HepG2 (cell line): ENCODE measurements around the gene PHLDB1. TPM values are rescaled to one million over a fixed set of nuclear protein-coding genes. Genes with fewer than 3 reads are reported as not detected.

ENCODE experiments used
- ATAC-seq: fragments of 200-7000 bp; cut with Tn5 transposase; 3 replicates; pipeline ENCODE4 v1.9.1; 2020; ENCODE audit warnings: mild to moderate bottlenecking, moderate library complexity
- BruUV-seq: library from RNA; stranded (reverse); fragments of 400-500 nt; replicated peaks from 2 replicates; lab custom pipeline; 2021; lab: Mats Ljungman, UMichigan
- CTCF ChIA-PET: fragments of 300-600 bp; formaldehyde crosslinking; extraction: SDS; loops from one replicate; lab custom pipeline; 2021; ENCODE audit warnings: low total read pairs, inconsistent platforms, low intra/inter-chr PET ratio; lab: Yijun Ruan, JAX
- POLR2A ChIA-PET: fragments of 350-600 bp; sonication (Branson Sonifier 250); formaldehyde crosslinking; loops from one replicate; lab custom pipeline; 2020; ENCODE audit warnings: antibody characterized with exemption, inconsistent platforms; lab: Yijun Ruan, JAX
- DNase-seq: peaks from one replicate; pipeline ENCODE4 v3.0.0-alpha.2; 2015; ENCODE audit warnings: low spot score
- FAIRE-seq: peaks from 3 replicates; lab custom pipeline; 2011; peaks lifted over from hg19 to GRCh38; lab: Jason Lieb, UNC
- H2AFZ ChIP-seq: one replicate; pipeline ENCODE4 v1.6.1; 2011; ENCODE audit warnings: low read length, inconsistent platforms
- H3K27ac ChIP-seq: fragments of 300-600 bp; 3 replicates; pipeline ENCODE4 v1.8.0; 2011; ENCODE audit warnings: mixed run types, mild to moderate bottlenecking, mixed read lengths, low read length, inconsistent platforms; ENCODE audit not compliant: insufficient read depth; ENCODE audit errors: extremely low read length
- H3K27me3 ChIP-seq, 2 experiments: fragments of 200-600 bp in 1 of 2; 2 replicates in 1 of 2; 3 replicates in 1 of 2; pipeline versions ENCODE4 v1.6.0 to v1.8.0; 2011; ENCODE audit warnings: low read length in 2 of 2, mild to moderate bottlenecking in 2 of 2, moderate library complexity in 2 of 2, inconsistent platforms in 1 of 2; ENCODE audit not compliant: insufficient read depth in 2 of 2, control insufficient read depth in 1 of 2
- H3K36me3 ChIP-seq, 2 experiments: fragments of 200-600 bp in 1 of 2; replicated peaks in 1 of 2; 2 replicates in 1 of 2; 3 replicates in 1 of 2; pipeline versions ENCODE4 v1.5.1 to v1.8.0; 2011; ENCODE audit warnings: low read length in 2 of 2, inconsistent platforms in 1 of 2; ENCODE audit not compliant: insufficient read depth in 2 of 2, control insufficient read depth in 1 of 2
- H3K4me1 ChIP-seq: 2 replicates; pipeline ENCODE4 v1.5.1; 2012; ENCODE audit warnings: low read length, inconsistent platforms; ENCODE audit not compliant: insufficient read depth
- H3K4me2 ChIP-seq: 2 replicates; pipeline ENCODE4 v1.6.0; 2011; ENCODE audit warnings: low read depth, low read length, inconsistent platforms
- H3K4me3 ChIP-seq, 3 experiments: fragments of 200-600 bp in 1 of 3; sonication (generic), shearing (Covaris generic) in 1 of 3; replicated peaks in 1 of 3; 2 replicates each; pipeline ENCODE4 v1.5.1; 2011 to 2016; ENCODE audit warnings: low read length in 3 of 3, inconsistent platforms in 2 of 3, low read depth in 2 of 3, mild to moderate bottlenecking in 2 of 3, control low read depth in 1 of 3, mixed read lengths in 1 of 3; ENCODE audit not compliant: insufficient read depth in 1 of 3
- H3K79me2 ChIP-seq: one replicate; pipeline ENCODE4 v1.6.1; 2011; ENCODE audit warnings: low read length, inconsistent platforms; ENCODE audit not compliant: insufficient read depth
- H3K9ac ChIP-seq: 2 replicates; pipeline ENCODE4 v1.6.0; 2011; ENCODE audit warnings: mild to moderate bottlenecking, low read depth, low read length, inconsistent platforms; ENCODE audit not compliant: insufficient read depth
- H3K9me3 ChIP-seq: 2 replicates; pipeline ENCODE4 v1.5.1; 2012; ENCODE audit warnings: mild to moderate bottlenecking, low read length
- H4K20me1 ChIP-seq: 2 replicates; pipeline ENCODE4 v1.6.0; 2011; ENCODE audit warnings: inconsistent platforms, mild to moderate bottlenecking, low read length, moderate library complexity; ENCODE audit not compliant: insufficient read depth
- ELF1 ChIP-seq: sonication (generic); formaldehyde crosslinking; IDR thresholded peaks from 2 replicates; pipeline ENCODE4 v1.4.0; 2020; ENCODE audit warnings: missing genetic modification reagents
- GATAD1 ChIP-seq: IDR thresholded peaks from 2 replicates; pipeline ENCODE4 v1.6.1; 2016; ENCODE audit warnings: missing genetic modification reagents, missing compliant biosample characterization
- HNRNPK ChIP-seq: fragments of 200-400 bp; formaldehyde crosslinking; IDR thresholded peaks from 2 replicates; pipeline ENCODE4 v1.6.1; 2018; ENCODE audit warnings: low read length, low read depth, moderate library complexity, mild to moderate bottlenecking; ENCODE audit not compliant: poor library complexity, severe bottlenecking
- KDM5B ChIP-seq: sonication (generic); formaldehyde crosslinking; IDR thresholded peaks from 2 replicates; pipeline ENCODE4 v1.4.0; 2020; ENCODE audit warnings: missing genetic modification reagents, mild to moderate bottlenecking, borderline replicate concordance
- NKX3-1 ChIP-seq: sonication (generic); formaldehyde crosslinking; IDR thresholded peaks from 2 replicates; pipeline ENCODE4 v1.5.0; 2020; ENCODE audit warnings: missing genetic modification reagents
- NR1H2 ChIP-seq: sonication (generic); formaldehyde crosslinking; IDR thresholded peaks from 2 replicates; pipeline ENCODE4 v1.8.1; 2022; ENCODE audit warnings: low read depth, missing genetic modification reagents, borderline replicate concordance
- NRL ChIP-seq: sonication (generic); formaldehyde crosslinking; IDR thresholded peaks from 2 replicates; pipeline ENCODE4 v1.5.0; 2020; ENCODE audit warnings: missing genetic modification reagents, mild to moderate bottlenecking, moderate library complexity, borderline replicate concordance
- PHF21A ChIP-seq: sonication (generic); formaldehyde crosslinking; IDR thresholded peaks from 2 replicates; pipeline ENCODE4 v1.5.0; 2020; ENCODE audit warnings: mild to moderate bottlenecking, missing genetic modification reagents
- SAP130 ChIP-seq: IDR thresholded peaks from 2 replicates; pipeline ENCODE4 v1.6.1; 2016; ENCODE audit warnings: low read depth
- SRSF9 ChIP-seq: fragments of 200-400 bp; formaldehyde crosslinking; IDR thresholded peaks from 2 replicates; pipeline ENCODE4 v1.6.1; 2018; ENCODE audit warnings: borderline replicate concordance, mild to moderate bottlenecking, low read depth, low read length; ENCODE audit not compliant: insufficient read depth, poor library complexity, severe bottlenecking
- TOPORS ChIP-seq: sonication (generic); formaldehyde crosslinking; IDR thresholded peaks from 2 replicates; pipeline ENCODE4 v1.8.0; 2023; ENCODE audit warnings: mild to moderate bottlenecking, missing genetic modification reagents
- XRCC5 ChIP-seq: fragments of 200-400 bp; formaldehyde crosslinking; optimal IDR thresholded peaks from 2 replicates; pipeline ENCODE3; 2017; ENCODE audit warnings: mild to moderate bottlenecking, low read length
- ZFP41 ChIP-seq: sonication (generic); formaldehyde crosslinking; IDR thresholded peaks from 2 replicates; pipeline ENCODE4 v1.4.0; 2020; ENCODE audit warnings: mild to moderate bottlenecking, missing genetic modification reagents, borderline replicate concordance
- ZMAT3 ChIP-seq: sonication (generic); formaldehyde crosslinking; conservative IDR thresholded peaks from 2 replicates; pipeline ENCODE4 v1.7.0; 2021; ENCODE audit warnings: missing genetic modification reagents
- ZNF263 ChIP-seq: sonication (generic); formaldehyde crosslinking; IDR thresholded peaks from 2 replicates; pipeline ENCODE4 v1.4.0; 2020; ENCODE audit warnings: missing genetic modification reagents
- WGBS: methylation state at CpG from one replicate; pipeline ENCODE4 v1.1.6; 2017; ENCODE audit warnings: low lambda C conversion rate; 5-methylcytosine and 5-hydroxymethylcytosine counted together
- in situ Hi-C: cut with HindIII; loops from 2 replicates; pipeline ENCODE4 v1.10.0; 2017; ENCODE audit warnings: low pct_unique_long_range_greater_than_20kb; ENCODE audit not compliant: extremely low pct_ligation_motif_present
- intact Hi-C: fragments of 100-400 bp; cut with micrococcal nuclease; formaldehyde crosslinking; loops from one replicate; pipeline ENCODE4 v1.10.0; 2022; ENCODE audit not compliant: unreplicated experiment
- polyA plus RNA-seq, 8 experiments: library from polyadenylated mRNA; depleted of rRNA in 3 of 8; stranded (reverse) in 7 of 8; unstranded in 1 of 8; fragments of >200 nt; fragmentation: Illumina TruSeq in 4 of 8; extraction: Trizol in 4 of 8; gene quantifications; 2 replicates each; pipeline versions ENCODE4 v1.2.1 to v1.2.3, GENCODE V29; 2011 to 2016; ENCODE audit warnings: low read depth in 4 of 8, missing spikeins in 1 of 8, mixed read lengths in 1 of 8; ENCODE audit not compliant: insufficient read depth in 1 of 8
- total RNA-seq, 5 experiments: library from RNA; depleted of rRNA; stranded (reverse); fragments of >200 nt; fragmentation: Illumina TruSeq; extraction: Trizol; gene quantifications; 2 replicates each; pipeline ENCODE4 v1.2.3, GENCODE V29; 2016; ENCODE audit warnings: low read depth in 1 of 5
- TF ChIP-seq, protein P1 (sequence below): conservative IDR thresholded peaks from 2 replicates; pipeline ENCODE4 v1.6.1; 2018; ENCODE audit warnings: missing genetic modification reagents
- TF ChIP-seq, protein P2 (sequence below): sonication (generic); formaldehyde crosslinking; IDR thresholded peaks from 2 replicates; pipeline ENCODE4 v1.4.0; 2020; ENCODE audit warnings: missing genetic modification reagents

Gene PHLDB1
- total and polyA plus RNA-seq, 2 of the 13 experiments (the other 11 are each of a cell fraction or from before 2014, with no cell fraction given), result 13.8 to 14.2 TPM

DNA sequence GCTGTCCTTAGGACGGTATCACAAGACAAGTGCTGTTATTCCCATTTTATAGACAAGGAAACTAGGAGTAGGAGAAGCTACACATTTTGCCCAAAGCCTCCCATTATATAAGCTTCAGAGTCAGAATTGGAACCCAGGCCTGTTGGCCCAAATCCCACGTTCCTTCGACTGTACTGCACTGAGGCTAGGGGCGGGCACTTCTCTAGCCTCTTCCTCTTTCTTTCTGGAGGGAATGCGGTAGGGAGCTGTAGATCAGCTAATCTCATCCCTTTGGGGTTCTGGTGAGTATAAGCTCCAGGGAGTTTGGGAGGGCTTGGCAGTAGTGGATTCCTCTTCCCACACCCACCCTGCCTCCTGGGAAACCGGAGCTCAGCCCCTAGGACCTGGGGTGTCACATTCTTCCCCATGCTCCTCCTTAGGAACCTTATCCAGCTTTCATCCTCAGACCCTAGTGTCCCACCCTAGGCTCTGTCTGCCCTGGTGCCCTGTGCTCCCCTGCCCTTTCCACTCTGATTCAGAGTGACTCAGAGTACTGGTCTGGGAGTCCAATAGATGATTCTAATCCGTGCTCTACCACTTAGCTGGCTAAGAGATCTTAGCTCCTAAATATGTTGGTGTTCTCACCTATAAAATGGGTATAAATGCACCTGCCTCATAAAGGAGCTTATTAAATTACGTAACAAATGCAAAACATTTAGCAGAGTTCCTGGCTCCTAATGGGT is 29.3 kb downstream of the PHLDB1 start:
- TF ChIP-seq, protein P1, sequence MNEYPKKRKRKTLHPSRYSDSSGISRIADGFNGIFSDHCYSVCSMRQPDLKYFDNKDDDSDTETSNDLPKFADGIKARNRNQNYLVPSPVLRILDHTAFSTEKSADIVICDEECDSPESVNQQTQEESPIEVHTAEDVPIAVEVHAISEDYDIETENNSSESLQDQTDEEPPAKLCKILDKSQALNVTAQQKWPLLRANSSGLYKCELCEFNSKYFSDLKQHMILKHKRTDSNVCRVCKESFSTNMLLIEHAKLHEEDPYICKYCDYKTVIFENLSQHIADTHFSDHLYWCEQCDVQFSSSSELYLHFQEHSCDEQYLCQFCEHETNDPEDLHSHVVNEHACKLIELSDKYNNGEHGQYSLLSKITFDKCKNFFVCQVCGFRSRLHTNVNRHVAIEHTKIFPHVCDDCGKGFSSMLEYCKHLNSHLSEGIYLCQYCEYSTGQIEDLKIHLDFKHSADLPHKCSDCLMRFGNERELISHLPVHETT (CRISPR knock-in tag), result no peak
- TF ChIP-seq, protein P2, sequence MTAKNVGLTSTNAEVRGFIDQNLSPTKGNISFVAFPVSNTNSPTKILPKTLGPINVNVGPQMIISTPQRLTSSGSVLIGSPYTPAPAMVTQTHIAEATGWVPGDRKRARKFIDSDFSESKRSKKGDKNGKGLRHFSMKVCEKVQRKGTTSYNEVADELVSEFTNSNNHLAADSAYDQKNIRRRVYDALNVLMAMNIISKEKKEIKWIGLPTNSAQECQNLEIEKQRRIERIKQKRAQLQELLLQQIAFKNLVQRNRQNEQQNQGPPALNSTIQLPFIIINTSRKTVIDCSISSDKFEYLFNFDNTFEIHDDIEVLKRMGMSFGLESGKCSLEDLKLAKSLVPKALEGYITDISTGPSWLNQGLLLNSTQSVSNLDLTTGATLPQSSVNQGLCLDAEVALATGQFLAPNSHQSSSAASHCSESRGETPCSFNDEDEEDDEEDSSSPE (CRISPR knock-in tag), result no peak
- no peak for TF ChIP-seq ZNF263
- no peak for TF ChIP-seq GATAD1 (CRISPR knock-in tag)
- no peak for TF ChIP-seq ZFP41
- no peak for TF ChIP-seq SAP130 (CRISPR knock-in tag)
- TF ChIP-seq NRL, result no peak
- no peak for TF ChIP-seq ZMAT3 (CRISPR knock-in tag)
- no peak for TF ChIP-seq TOPORS (CRISPR knock-in tag)
- no peak for TF ChIP-seq ELF1
- no peak for TF ChIP-seq NKX3-1 (CRISPR knock-in tag)
- TF ChIP-seq NR1H2 (CRISPR knock-in tag), result no peak
- TF ChIP-seq XRCC5, result no peak
- no peak for TF ChIP-seq KDM5B (CRISPR knock-in tag)
- TF ChIP-seq PHF21A (CRISPR knock-in tag), result no peak
- no peak for TF ChIP-seq SRSF9
- no peak for TF ChIP-seq HNRNPK
- in situ Hi-C loops (no loop called here), intact Hi-C loops (no loop called here)
- no peaks in the 10 kb centered on the region for H3K9me3 ChIP-seq
- H3K4me2 ChIP-seq, result no peak overlapping the region
- 97% methylated on average over 7 of the region's 8 CpGs for WGBS
- no peak overlapping the region for H2AFZ ChIP-seq
- H3K4me1 ChIP-seq, result peaks cover 9% of the 10 kb centered on the region
- no peaks in the 10 kb centered on the region for H3K79me2 ChIP-seq
- peaks cover 0 to 6% of the 10 kb centered on the region in 2 experiments; a peak in 2 of 5 replicates for H3K36me3 ChIP-seq
- FAIRE-seq, result no peak
- ATAC-seq, result no peak
- no peak overlapping the region for H3K4me3 ChIP-seq
- H3K27me3 ChIP-seq, result no peaks in the 10 kb centered on the region
- ChIA-PET POLR2A (interaction anchor here (4.3 kb wide), 1 partner anchor 16 kb away, joined by 29 read pairs; no protein-coding TSS in a partner anchor), CTCF (no interaction called here)
- no peaks in the 10 kb centered on the region for H4K20me1 ChIP-seq
- no TSS peak for BruUV-seq
- DNase-seq, result no peak
- no peak overlapping the region for H3K9ac ChIP-seq
- H3K27ac ChIP-seq, result no peak overlapping the region
